ENCODE results near the gene CAPN15. TPM values are rescaled to one million over a fixed set of nuclear protein-coding genes. Genes with fewer than 3 reads are reported as not detected.
A peak's percentile ranks its signal among the peaks of the same experiment; 100 is the strongest.

CAPN15 gene
- polyA plus RNA-seq, 2 of the 4 experiments (the other 2 are of a cell fraction): 11.4 to 33.3 TPM

- ATAC-seq: peak; percentile 73 to 80
- POLR2A ChIA-PET: no interaction called here
Observed at GRCh38 chr16:569445-570254, 42.1 kb downstream of the CAPN15 start, which contains the start of gene PIGQ. Gene PIGQ, plus strand, starts transcription at chr16:569968. Its CDS starts 4,107 bp downstream, at chr16:574075.

GRCh38 chr16:572865-573650 is 45.5 kb downstream of the CAPN15 start:
- ChIA-PET POLR2A (no interaction called here), CTCF (interaction anchor here (1.1 to 1.5 kb wide), 4 partner anchors 9 to 94 kb away, joined by 3 to 4 read pairs (median 4); no protein-coding TSS in a partner anchor)
- FAIRE-seq (no peak), ATAC-seq (no peak), DNase-seq (ENCODE audit: low read depth in 1 of 2, low spot score in 1 of 2) (no peak)
- TF ChIP-seq CHD2 (IDR thresholded peaks at IDR 0.05; ENCODE audit: low read length, partially characterized antibody) (no peak), RCOR1 (IDR thresholded peaks at IDR 0.05; ENCODE audit: low read depth, low read length) (no peak), ZFP36 (IDR thresholded peaks at IDR 0.05; ENCODE audit: borderline replicate concordance, partially characterized antibody) (no peak), BCL3 (IDR thresholded peaks at IDR 0.05) (no peak), MAZ (IDR thresholded peaks at IDR 0.05; ENCODE audit: borderline replicate concordance, low read depth, low read length) (no peak)
- no peak overlapping the region for H3K4me2 ChIP-seq
- H3K9me3 ChIP-seq: no peaks in the 10 kb centered on the region
- no peak overlapping the region for H3K4me3 ChIP-seq
- H3K4me1 ChIP-seq: peaks cover 14% of the 10 kb centered on the region
- WGBS (ENCODE audit: missing lambda C conversion rate): 81% methylated on average over 20 of the region's 27 CpGs
- H3K27ac ChIP-seq: no peak overlapping the region

More at GRCh38 chr16:569445-570254, 42.1 kb downstream of the CAPN15 start, which contains the start of gene PIGQ:
- peak; percentile 64 to 81 for DNase-seq (ENCODE audit: low read depth in 1 of 2, low spot score in 1 of 2)
- CTCF ChIA-PET: interaction anchor here (0.9 to 3.6 kb wide), 4 partner anchors 10 to 112 kb away, joined by 3 to 12 read pairs (median 6); no protein-coding TSS in a partner anchor
- 6% methylated on average over 25 of the region's 87 CpGs for WGBS (ENCODE audit: missing lambda C conversion rate)
- peak within 1 kb of the TSS; percentile 99 for H3K4me3 ChIP-seq
- peaks cover 22% of the 10 kb centered on the region for H3K4me1 ChIP-seq
- no peaks in the 10 kb centered on the region for H3K9me3 ChIP-seq
- peak within 1 kb of the TSS; percentile 100 for H3K4me2 ChIP-seq
- FAIRE-seq: no peak
- TF ChIP-seq POLR2A (IDR thresholded peaks at IDR 0.05; ENCODE audit: low read length) (peak; percentile 18; the same call in 1 of the 2 replicates), HES2 (IDR thresholded peaks at IDR 0.05) (no peak), E2F6 (IDR thresholded peaks at IDR 0.05; ENCODE audit: borderline replicate concordance, low read depth) (peak; percentile 32; the same call in 1 of the 2 replicates), BCL3 (IDR thresholded peaks at IDR 0.05) (peak; percentile 81; the same call in 1 of the 3 replicates), TP53 (CRISPR knock-in tag; IDR thresholded peaks at IDR 0.05) (no peak), JUN (IDR thresholded peaks at IDR 0.05) (peak; percentile 43 to 88; a peak in 3 of 5 replicates), MAZ (IDR thresholded peaks at IDR 0.05; ENCODE audit: borderline replicate concordance, low read depth, low read length) (0 out of 2 replicates have a peak, but pooled peaks have one; percentile 26), TFCP2L1 (CRISPR knock-in tag; IDR thresholded peaks at IDR 0.05) (no peak), GATA3 (IDR thresholded peaks at IDR 0.05; ENCODE audit: borderline replicate concordance) (no peak)
- peak within 1 kb of the TSS; percentile 91 to 95 for H3K27ac ChIP-seq

GRCh38 chr16:574021-574760 is 46.7 kb downstream of the CAPN15 start:
- Histone ChIP-seq H3K4me2 (no peak overlapping the region), H3K27ac (no peak overlapping the region), H3K4me3 (no peak overlapping the region), H3K9me3 (no peaks in the 10 kb centered on the region), H3K4me1 (peaks cover 10% of the 10 kb centered on the region)
- ChIA-PET CTCF (interaction anchor here (1.1 to 3.1 kb wide), 3 partner anchors 12 to 87 kb away, joined by 3 to 11 read pairs (median 4); no protein-coding TSS in a partner anchor), POLR2A (no interaction called here)
- DNase-seq (ENCODE audit: low read depth in 1 of 2, low spot score in 1 of 2) (no peak), ATAC-seq (no peak), FAIRE-seq (no peak)
- TF ChIP-seq ZFP36 (IDR thresholded peaks at IDR 0.05; ENCODE audit: borderline replicate concordance, partially characterized antibody) (no peak), HOXB13 (CRISPR knock-in tag; IDR thresholded peaks at IDR 0.05; ENCODE audit: low read depth) (no peak), BHLHE40 (IDR thresholded peaks at IDR 0.05; ENCODE audit: low read depth, low read length) (no peak), EP300 (IDR thresholded peaks at IDR 0.05) (no peak), CHD2 (IDR thresholded peaks at IDR 0.05; ENCODE audit: low read length, partially characterized antibody) (no peak), PHF8 (IDR thresholded peaks at IDR 0.05; ENCODE audit: borderline replicate concordance, low read depth) (no peak), MAX (IDR thresholded peaks at IDR 0.05) (no peak), FOSB (CRISPR knock-in tag; IDR thresholded peaks at IDR 0.05) (no peak), FOXS1 (CRISPR knock-in tag; IDR thresholded peaks at IDR 0.05) (no peak), RNF2 (IDR thresholded peaks at IDR 0.05; ENCODE audit: borderline replicate concordance, low read depth) (no peak)
- 91% methylated on average over 34 of the region's 46 CpGs for WGBS (ENCODE audit: missing lambda C conversion rate)
